Heart left ventricle (tissue), 16 donors: ENCODE data around the gene OR6A2. TPM values are rescaled to one million over a fixed set of nuclear protein-coding genes. Genes with fewer than 3 reads are reported as not detected.

ENCODE experiments used
- ATAC-seq, 4 donors: fragments of 200-7000 bp; cut with Tn5 transposase; one replicate each; pipeline ENCODE4 v1.9.1; 2020 to 2022; ENCODE audit warnings: moderate library complexity in 4 of 4, mild to moderate bottlenecking in 3 of 4, moderate number of reproducible peaks in 1 of 4
- DNase-seq, 5 donors: peaks; one replicate each; pipeline ENCODE4 v3.0.0-alpha.2; 2020
- H3K27ac ChIP-seq, 12 donors: fragments of 200-600 bp; sonication (generic) in 4 of 12; one replicate each; pipeline versions ENCODE4 v1.5.0 to v1.8.0; 2016 to 2022; ENCODE audit warnings: mild to moderate bottlenecking in 2 of 12
- H3K27me3 ChIP-seq, 9 donors: fragments of 200-600 bp; sonication (generic) in 2 of 9; one replicate each; pipeline versions ENCODE4 v1.5.1 to v1.8.0; 2016 to 2022; ENCODE audit warnings: mild to moderate bottlenecking in 3 of 9
- H3K36me3 ChIP-seq, 9 donors: fragments of 200-600 bp; sonication (generic) in 2 of 9; one replicate each; pipeline versions ENCODE4 v1.5.0 to v1.8.0; 2018 to 2022; ENCODE audit warnings: mild to moderate bottlenecking in 2 of 9
- H3K4me1 ChIP-seq, 12 donors: fragments of 200-600 bp; sonication (generic) in 4 of 12; one replicate each; pipeline versions ENCODE4 v1.5.0 to v1.8.0; 2016 to 2022; ENCODE audit warnings: mild to moderate bottlenecking in 3 of 12
- H3K4me3 ChIP-seq, 12 donors: fragments of 200-600 bp; sonication (generic) in 4 of 12; one replicate each; pipeline versions ENCODE4 v1.5.0 to v1.8.0; 2017 to 2022; ENCODE audit warnings: mild to moderate bottlenecking in 9 of 12, moderate library complexity in 4 of 12
- H3K9me3 ChIP-seq, 12 donors: fragments of 200-600 bp; sonication (generic) in 4 of 12; one replicate each; pipeline versions ENCODE4 v1.5.0 to v1.8.0; 2016 to 2022; ENCODE audit warnings: mild to moderate bottlenecking in 1 of 12
- POLR2A ChIP-seq, 2 donors: fragments of 450-650 bp; IDR thresholded peaks; one replicate each; pipeline ENCODE4 v1.6.1; 2017; ENCODE audit warnings: antibody characterized with exemption in 2 of 2, mild to moderate bottlenecking in 2 of 2, moderate library complexity in 2 of 2
- WGBS, 4 donors: extraction: QIAGEN DNeasy Blood & Tissue Kit in 2 of 4; methylation state at CpG; one replicate each; pipeline versions ENCODE4 v1.1.5 to v1.1.7; 2013 to 2018; 5-methylcytosine and 5-hydroxymethylcytosine counted together
- intact Hi-C, 10 donors: fragments of 100-400 bp; cut with DNase I; formaldehyde crosslinking; loops; one replicate each; pipeline versions ENCODE4 v1.11.1 to v1.14.2; 2022
- long read RNA-seq, 3 donors: library from polyadenylated mRNA; unstranded; transcript quantifications; one replicate each; pipeline ENCODE4 v2.0.0, GENCODE V29; 2020 to 2021
- polyA plus RNA-seq, 2 donors: library from polyadenylated mRNA; stranded (reverse); fragments of 200-250 nt; gene quantifications; one replicate each; pipeline ENCODE4 v1.2.3, GENCODE V29; 2013
- total RNA-seq, 9 donors: library from RNA; depleted of rRNA in 2 of 9; stranded (reverse); fragments of >200 nt in 2 of 9; fragmentation: NEBNext Ultra II Directional in 3 of 9; extraction: Animal tissue kit (Norgen Biotek cat#: 25700) in 3 of 9; gene quantifications; one replicate each; pipeline versions ENCODE4 v1.1.0 to v1.2.4, GENCODE V29; 2016 to 2023
- TF ChIP-seq, protein P1 (sequence below), 12 donors: fragments of 200-600 bp; sonication (generic) in 4 of 12; IDR thresholded peaks; one replicate each; pipeline versions ENCODE4 v1.5.0 to v1.8.0; 2018 to 2022; ENCODE audit warnings: antibody characterized with exemption in 12 of 12, mild to moderate bottlenecking in 5 of 12
- donor health status: ischemic (EF 13 %, LVEDD 7.1; RV severe dilation, severe dysfunction).
- donor health status: healthy with polysubstance abuse.
- donor health status: DM: no; HTN: yes; CAD: no.
- donor health status: DM: no; HTN: no; CAD: no.
- donor health status: ischemic (EF 25% LVEDD 6.9; RV normal size, moderate dysfunction).
- donor health status: ischemic (EF 25% LVEDD 5.7; RV mildly dilated, moderate dysfunction).
- donor health status: healthy.
- donor health status: DM: yes; HTN: yes; CAD: no.
- donor health status: ischemic (EF 35%, LVEDD 5.7; RV mildly dilated, moderate dysfunction).
- donor health status: nonischemic (EF 11% LVEDD 7.7; RV severe dilation, severe dysfunction).
- donor health status: DM: yes; HTN: yes; CAD: no.
- donor health status: PGD.
- donor health status: ischemic (EF 29% LVEDD 5.4; RV normal size, mild dysfunction).
- donor health status: nonischemic (EF 23%, LVEDD 6.1; RV moderate dilation, normal function).

Gene OR6A2
- under 1 TPM in 1 of 9 donors, not detected in 8; 0.29 TPM for total RNA-seq
- polyA plus RNA-seq = not detected
- long read RNA-seq, donor 1 = 0 reads
- long read RNA-seq, donor 2 = 0 reads
- long read RNA-seq, donor 3 = 0 reads

DNA sequence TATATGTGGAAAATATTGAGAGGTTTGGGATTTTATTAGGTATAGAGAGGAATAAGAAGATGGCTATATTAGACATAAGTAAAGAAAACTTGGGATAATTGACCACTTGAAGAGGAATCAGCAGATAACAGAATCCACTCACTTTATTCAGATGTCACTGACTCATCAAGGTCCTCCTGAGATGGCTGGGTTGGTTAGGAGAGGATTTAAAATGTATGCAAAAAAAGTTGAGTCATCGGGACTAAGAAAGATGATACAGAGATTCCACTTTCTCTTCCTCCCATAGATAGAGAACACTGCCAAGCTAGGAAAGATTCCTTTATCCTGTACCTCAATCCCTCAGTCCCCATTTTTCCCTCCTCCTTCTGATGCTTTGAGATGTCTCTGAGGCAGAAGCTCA lies at the start of gene OR6A2:
Gene OR6A2, minus strand, starts transcription at position 288 of the 400 bp plus-strand sequence. CDS start 3,981 bp downstream, outside the sequence.
- Histone ChIP-seq H3K4me1 (no peaks in the 10 kb centered on the region), H3K27ac (no peak within 1 kb of the TSS), H3K27me3 (no peaks in the 10 kb centered on the region), H3K9me3 (peaks cover 0 to 8% (median 0%) of the 10 kb centered on the region in 12 donors), H3K36me3 (no peaks in the 10 kb centered on the region), H3K4me3 (no peak within 1 kb of the TSS)
- 79 to 90% (median 87%) methylated on average over 1 of the region's 1 CpG for WGBS, 4 donors
- DNase-seq (no peak), ATAC-seq (no peak)
- TF ChIP-seq, protein P1, sequence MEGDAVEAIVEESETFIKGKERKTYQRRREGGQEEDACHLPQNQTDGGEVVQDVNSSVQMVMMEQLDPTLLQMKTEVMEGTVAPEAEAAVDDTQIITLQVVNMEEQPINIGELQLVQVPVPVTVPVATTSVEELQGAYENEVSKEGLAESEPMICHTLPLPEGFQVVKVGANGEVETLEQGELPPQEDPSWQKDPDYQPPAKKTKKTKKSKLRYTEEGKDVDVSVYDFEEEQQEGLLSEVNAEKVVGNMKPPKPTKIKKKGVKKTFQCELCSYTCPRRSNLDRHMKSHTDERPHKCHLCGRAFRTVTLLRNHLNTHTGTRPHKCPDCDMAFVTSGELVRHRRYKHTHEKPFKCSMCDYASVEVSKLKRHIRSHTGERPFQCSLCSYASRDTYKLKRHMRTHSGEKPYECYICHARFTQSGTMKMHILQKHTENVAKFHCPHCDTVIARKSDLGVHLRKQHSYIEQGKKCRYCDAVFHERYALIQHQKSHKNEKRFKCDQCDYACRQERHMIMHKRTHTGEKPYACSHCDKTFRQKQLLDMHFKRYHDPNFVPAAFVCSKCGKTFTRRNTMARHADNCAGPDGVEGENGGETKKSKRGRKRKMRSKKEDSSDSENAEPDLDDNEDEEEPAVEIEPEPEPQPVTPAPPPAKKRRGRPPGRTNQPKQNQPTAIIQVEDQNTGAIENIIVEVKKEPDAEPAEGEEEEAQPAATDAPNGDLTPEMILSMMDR (IDR thresholded peaks at IDR 0.05) = no peak
- no peak for TF ChIP-seq POLR2A (IDR thresholded peaks at IDR 0.05)
- intact Hi-C loops = no loop called here

DNA sequence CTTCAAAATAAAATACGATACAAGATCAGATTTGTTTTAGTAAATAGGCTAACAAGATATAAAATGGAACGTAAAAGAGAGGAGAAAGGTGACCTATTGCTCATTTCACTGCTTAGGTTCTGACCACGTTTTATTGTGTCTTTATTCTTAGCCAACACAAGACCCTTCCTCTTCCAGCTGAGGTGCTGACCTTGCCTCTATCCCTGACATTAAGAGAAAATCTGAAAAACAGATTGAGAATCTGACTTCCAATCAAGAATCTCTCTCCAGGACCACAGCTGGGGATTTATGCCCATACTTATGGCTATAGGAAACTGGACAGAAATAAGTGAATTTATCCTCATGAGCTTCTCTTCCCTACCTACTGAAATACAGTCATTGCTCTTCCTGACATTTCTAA lies 45.9 kb upstream of the OR6A2 start, which contains the start of gene OR10A5:
Gene OR10A5, plus strand, starts transcription at position 301 of the 400 bp plus-strand sequence. Its CDS starts 0 bp downstream, at position 301.
- Histone ChIP-seq H3K4me1 (no peaks in the 10 kb centered on the region), H3K9me3 (peaks cover 0 to 9% (median 0%) of the 10 kb centered on the region in 12 donors), H3K27me3 (peaks cover 0 to 4% (median 0%) of the 10 kb centered on the region in 9 donors), H3K27ac (no peak within 1 kb of the TSS), H3K4me3 (no peak within 1 kb of the TSS), H3K36me3 (no peaks in the 10 kb centered on the region)
- WGBS, 4 donors = 68 to 76% (median 73%) methylated on average over 3 of the region's 3 CpGs
- TF ChIP-seq, protein P1 (IDR thresholded peaks at IDR 0.05) = no peak
- TF ChIP-seq POLR2A (IDR thresholded peaks at IDR 0.05) = no peak
- intact Hi-C loops = no loop called here
- no peak for DNase-seq
- no peak for ATAC-seq

DNA sequence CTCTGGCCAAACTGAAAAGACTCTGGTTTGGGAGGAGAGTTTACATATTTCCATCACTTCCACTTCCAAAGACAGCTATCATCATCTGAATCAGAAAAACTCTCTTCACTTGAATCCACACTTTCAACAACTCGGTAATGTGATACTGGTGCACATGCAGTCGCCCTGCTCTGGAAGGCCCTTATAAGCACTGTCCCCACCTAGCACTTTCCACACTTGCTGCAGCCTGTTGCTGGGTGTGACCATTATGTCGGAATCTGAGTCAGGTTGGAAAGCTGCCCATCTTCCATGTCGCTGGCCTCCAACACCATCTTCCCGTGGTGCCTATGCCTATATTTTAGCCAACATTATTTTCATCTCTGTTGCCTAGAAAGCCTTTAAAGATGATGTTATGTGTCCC lies 44.9 kb upstream of the OR6A2 start:
- no peak overlapping the region for H3K4me3 ChIP-seq
- H3K4me1 ChIP-seq = no peaks in the 10 kb centered on the region
- TF ChIP-seq, protein P1 (IDR thresholded peaks at IDR 0.05) = no peak
- no peak for TF ChIP-seq POLR2A (IDR thresholded peaks at IDR 0.05)
- DNase-seq (no peak), ATAC-seq (no peak)
- 85 to 92% (median 88%) methylated on average over 5 of the region's 5 CpGs for whole genome bisulfite sequencing, 4 donors
- intact Hi-C loops = no loop called here
- H3K9me3 ChIP-seq = peaks cover 0 to 9% (median 0%) of the 10 kb centered on the region in 12 donors
- H3K27me3 ChIP-seq = peaks cover 0 to 4% (median 0%) of the 10 kb centered on the region in 9 donors
- H3K27ac ChIP-seq = no peak overlapping the region
- no peaks in the 10 kb centered on the region for H3K36me3 ChIP-seq

DNA sequence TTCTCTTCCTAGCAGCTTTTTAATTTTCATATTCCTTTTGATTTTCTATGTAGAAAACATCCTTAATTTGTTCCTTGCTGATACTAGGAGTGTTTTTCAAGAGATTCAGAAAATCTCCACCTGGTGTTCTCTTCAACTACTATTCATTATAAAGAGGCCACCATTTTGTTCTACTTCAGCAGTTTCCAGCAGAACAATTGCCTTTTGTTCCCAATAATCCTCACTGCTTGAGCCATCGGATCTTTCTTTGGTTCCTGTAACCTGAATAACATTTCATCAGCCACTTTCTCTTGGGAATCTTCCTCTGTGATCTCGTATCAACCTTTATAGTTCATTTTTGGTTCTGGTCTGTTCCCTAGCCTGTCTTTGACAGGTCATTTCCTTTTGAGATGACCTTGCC lies 44.2 kb upstream of the OR6A2 start:
- Histone ChIP-seq H3K27me3 (peaks cover 0 to 4% (median 0%) of the 10 kb centered on the region in 9 donors), H3K4me3 (no peak overlapping the region), H3K27ac (no peak overlapping the region), H3K9me3 (peaks cover 0 to 9% (median 0%) of the 10 kb centered on the region in 12 donors), H3K36me3 (no peaks in the 10 kb centered on the region), H3K4me1 (no peaks in the 10 kb centered on the region)
- intact Hi-C loops = no loop called here
- DNase-seq (no peak), ATAC-seq (no peak)
- TF ChIP-seq, protein P1 (IDR thresholded peaks at IDR 0.05) = no peak
- no peak for TF ChIP-seq POLR2A (IDR thresholded peaks at IDR 0.05)
- 53 to 61% (median 58%) methylated on average over 2 of the region's 2 CpGs for WGBS, 4 donors
